Activated naive CD4-positive, alpha-beta T cell treated with anti-CD3 and anti-CD28 coated beads, Interleukin-2, amount 50 U/mL, for 24 hours (primary cell): ENCODE data around the gene MLF2.
A peak's percentile ranks its signal among the peaks of the same experiment; 100 is the strongest.

Source experiments
- H3K27ac Mint-ChIP-seq: one replicate; pipeline ENCODE4 v1.8.0; 2021; ENCODE audit warnings: mild to moderate bottlenecking, mixed read lengths
- H3K27me3 Mint-ChIP-seq: one replicate; pipeline ENCODE4 v1.8.0; 2021; ENCODE audit warnings: mixed read lengths
- H3K36me3 Mint-ChIP-seq: one replicate; pipeline ENCODE4 v1.8.0; 2021; ENCODE audit warnings: mixed read lengths
- H3K4me1 Mint-ChIP-seq: one replicate; pipeline ENCODE4 v1.8.0; 2021; ENCODE audit warnings: mixed read lengths
- H3K4me3 Mint-ChIP-seq: one replicate; pipeline ENCODE4 v1.8.0; 2021; ENCODE audit warnings: mild to moderate bottlenecking, mixed read lengths
- H3K9me3 Mint-ChIP-seq: one replicate; pipeline ENCODE4 v1.8.0; 2021; ENCODE audit warnings: mixed read lengths

The MLF2 gene

GRCh38 chr12:6782850-6783566, 30.1 kb upstream of the MLF2 start:
- H3K4me3 Mint-ChIP-seq: peak overlapping the region; percentile 5
- H3K4me1 Mint-ChIP-seq: peaks cover 82% of the 10 kb centered on the region
- H3K36me3 Mint-ChIP-seq: no peaks in the 10 kb centered on the region
- H3K27ac Mint-ChIP-seq: peak overlapping the region; percentile 61
- no peaks in the 10 kb centered on the region for H3K27me3 Mint-ChIP-seq
- no peaks in the 10 kb centered on the region for H3K9me3 Mint-ChIP-seq

- Mint-ChIP-seq H3K36me3 (no peaks in the 10 kb centered on the region), H3K9me3 (no peaks in the 10 kb centered on the region), H3K27me3 (no peaks in the 10 kb centered on the region), H3K4me3 (no peak overlapping the region), H3K4me1 (peaks cover 82% of the 10 kb centered on the region), H3K27ac (no peak overlapping the region)
Observed at GRCh38 chr12:6782119-6782518, 29.2 kb upstream of the MLF2 start.

GRCh38 chr12:6780573-6780972, 27.6 kb upstream of the MLF2 start:
- no peaks in the 10 kb centered on the region for H3K9me3 Mint-ChIP-seq
- no peaks in the 10 kb centered on the region for H3K27me3 Mint-ChIP-seq
- H3K36me3 Mint-ChIP-seq: no peaks in the 10 kb centered on the region
- H3K4me3 Mint-ChIP-seq: peak overlapping the region; percentile 7
- peak overlapping the region; percentile 4 for H3K27ac Mint-ChIP-seq
- H3K4me1 Mint-ChIP-seq: peaks cover 76% of the 10 kb centered on the region

- Mint-ChIP-seq H3K27me3 (no peaks in the 10 kb centered on the region), H3K4me1 (peaks cover 76% of the 10 kb centered on the region), H3K4me3 (peak overlapping the region; percentile 89), H3K27ac (no peak overlapping the region), H3K9me3 (no peaks in the 10 kb centered on the region), H3K36me3 (no peaks in the 10 kb centered on the region)
Observed at GRCh38 chr12:6779708-6780432, 26.9 kb upstream of the MLF2 start.

GRCh38 chr12:6778574-6779550, 25.9 kb upstream of the MLF2 start:
- Mint-ChIP-seq H3K27me3 (no peaks in the 10 kb centered on the region), H3K27ac (peak overlapping the region; percentile 92), H3K4me3 (peak overlapping the region; percentile 89), H3K36me3 (no peaks in the 10 kb centered on the region), H3K4me1 (peaks cover 76% of the 10 kb centered on the region), H3K9me3 (no peaks in the 10 kb centered on the region)

GRCh38 chr12:6778217-6778573, 25.3 kb upstream of the MLF2 start:
- Mint-ChIP-seq H3K36me3 (no peaks in the 10 kb centered on the region), H3K4me3 (peak overlapping the region; percentile 89), H3K9me3 (no peaks in the 10 kb centered on the region), H3K27me3 (no peaks in the 10 kb centered on the region), H3K4me1 (peaks cover 72% of the 10 kb centered on the region), H3K27ac (peak overlapping the region; percentile 92)

GRCh38 chr12:6777386-6777785, 24.4 kb upstream of the MLF2 start:
- Mint-ChIP-seq H3K4me1 (peaks cover 72% of the 10 kb centered on the region), H3K9me3 (no peaks in the 10 kb centered on the region), H3K36me3 (no peaks in the 10 kb centered on the region), H3K27ac (no peak overlapping the region), H3K27me3 (no peaks in the 10 kb centered on the region), H3K4me3 (no peak overlapping the region)

GRCh38 chr12:6775185-6776174, 22.5 kb upstream of the MLF2 start:
- H3K36me3 Mint-ChIP-seq: no peaks in the 10 kb centered on the region
- no peaks in the 10 kb centered on the region for H3K9me3 Mint-ChIP-seq
- no peaks in the 10 kb centered on the region for H3K27me3 Mint-ChIP-seq
- H3K4me3 Mint-ChIP-seq: peak overlapping the region; percentile 73
- peak overlapping the region; percentile 71 for H3K27ac Mint-ChIP-seq
- H3K4me1 Mint-ChIP-seq: peaks cover 80% of the 10 kb centered on the region

- no peaks in the 10 kb centered on the region for H3K9me3 Mint-ChIP-seq
- no peaks in the 10 kb centered on the region for H3K36me3 Mint-ChIP-seq
- no peaks in the 10 kb centered on the region for H3K27me3 Mint-ChIP-seq
- H3K4me1 Mint-ChIP-seq: peaks cover 72% of the 10 kb centered on the region
- H3K27ac Mint-ChIP-seq: peak overlapping the region; percentile 71
- H3K4me3 Mint-ChIP-seq: peak overlapping the region; percentile 73
Observed at GRCh38 chr12:6774499-6775062, 21.6 kb upstream of the MLF2 start.

- peaks cover 2% of the 10 kb centered on the region for H3K27me3 Mint-ChIP-seq
- peaks cover 65% of the 10 kb centered on the region for H3K4me1 Mint-ChIP-seq
- peak overlapping the region; percentile 70 for H3K4me3 Mint-ChIP-seq
- no peaks in the 10 kb centered on the region for H3K36me3 Mint-ChIP-seq
- H3K27ac Mint-ChIP-seq: peak overlapping the region; percentile 51
- no peaks in the 10 kb centered on the region for H3K9me3 Mint-ChIP-seq
Observed at GRCh38 chr12:6773590-6774351, 20.8 kb upstream of the MLF2 start.

GRCh38 chr12:6772726-6773589, 20.0 kb upstream of the MLF2 start:
- Mint-ChIP-seq H3K9me3 (no peaks in the 10 kb centered on the region), H3K36me3 (no peaks in the 10 kb centered on the region), H3K27ac (peak overlapping the region; percentile 30), H3K27me3 (peaks cover 3% of the 10 kb centered on the region), H3K4me3 (peak overlapping the region; percentile 49), H3K4me1 (peaks cover 59% of the 10 kb centered on the region)

- peak within 1 kb of the TSS; percentile 49 for H3K4me3 Mint-ChIP-seq
- no peaks in the 10 kb centered on the region for H3K9me3 Mint-ChIP-seq
- peak within 1 kb of the TSS; percentile 32 for H3K27ac Mint-ChIP-seq
- H3K36me3 Mint-ChIP-seq: no peaks in the 10 kb centered on the region
- H3K4me1 Mint-ChIP-seq: peaks cover 62% of the 10 kb centered on the region
- peaks cover 7% of the 10 kb centered on the region for H3K27me3 Mint-ChIP-seq
Observed at GRCh38 chr12:6772331-6772695, 19.4 kb upstream of the MLF2 start, which contains the start of gene LAG3. Gene LAG3 (plus strand): TSS chr12:6772520. CDS start chr12:6772853, 333 bp downstream.
